ENCODE measurements around the gene TTC3.

DNA sequence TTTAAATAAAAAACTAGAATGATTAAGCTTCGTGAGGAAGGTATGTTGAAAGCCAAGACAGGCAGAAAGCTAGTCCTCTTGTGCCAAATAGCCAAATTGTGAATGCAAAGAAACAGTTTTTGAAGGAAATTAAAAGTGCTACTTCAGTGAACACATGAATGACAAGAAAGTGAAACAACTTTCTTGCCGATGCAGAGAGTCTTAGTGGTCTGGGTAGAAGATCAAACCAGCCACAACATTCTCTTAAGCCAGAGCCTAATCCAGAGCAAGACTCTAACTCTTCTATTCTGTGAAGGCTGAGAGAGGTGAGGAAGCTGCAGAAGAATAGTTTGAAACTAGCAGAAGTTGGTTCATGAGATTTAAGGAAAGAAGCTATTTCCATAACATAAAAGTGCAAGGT is 63.2 kb downstream of the TTC3 start:
- TF ChIP-seq POLR2A (IDR thresholded peaks at IDR 0.05; ENCODE audit: low read depth, low read length) (no peak), TAF1 (IDR thresholded peaks at IDR 0.05; ENCODE audit: low read depth, low read length) (no peak)

Measured in GM12891 (cell line).